ENCODE results near the gene MOB1A. TPM values are rescaled to one million over a fixed set of nuclear protein-coding genes. Genes with fewer than 3 reads are reported as not detected.

Gene MOB1A
- total and polyA plus RNA-seq, 10 of the 15 experiments (the other 5 are each of a cell fraction or from before 2014, with no cell fraction given) = 41.2 to 232 (median 172) TPM

- TF ChIP-seq BCLAF1 (IDR thresholded peaks at IDR 0.05) = no peak
- TF ChIP-seq CBX3 (IDR thresholded peaks at IDR 0.05; ENCODE audit: borderline replicate concordance, low read depth) = no peak
- TF ChIP-seq RUNX3 (IDR thresholded peaks at IDR 0.05; ENCODE audit: low read length) = peak; percentile 67
- TF ChIP-seq USF2 (IDR thresholded peaks at IDR 0.05; ENCODE audit: borderline replicate concordance, low read depth, low read length) = no peak
- no peak for TF ChIP-seq MTA3 (IDR thresholded peaks at IDR 0.05; ENCODE audit: borderline replicate concordance, low read length)
- TF ChIP-seq RELB (IDR thresholded peaks at IDR 0.05; ENCODE audit: low read depth) = peak; percentile 86
- no peak for TF ChIP-seq PAX5 (IDR thresholded peaks at IDR 0.05; ENCODE audit: borderline replicate concordance, low read depth, low read length)
- no peak for TF ChIP-seq PRDM15 (CRISPR knock-in tag; IDR thresholded peaks at IDR 0.05)
- TF ChIP-seq RBBP5 (conservative IDR thresholded peaks at IDR 0.05) = no peak
- TF ChIP-seq EP300 (IDR thresholded peaks at IDR 0.05; ENCODE audit: borderline replicate concordance in 1 of 2, control insufficient read depth in 1 of 2, low read depth in 2 of 2, low read length in 2 of 2) = peak in 1 of 2 experiments; percentile 41; a peak in 1 of 4 replicates
- TF ChIP-seq SMC3 (IDR thresholded peaks at IDR 0.05; ENCODE audit: borderline replicate concordance, low read length) = no peak
- TF ChIP-seq CEBPB (IDR thresholded peaks at IDR 0.05; ENCODE audit: borderline replicate concordance in 1 of 2, low read depth in 2 of 2, low read length in 2 of 2) = no peak
- TF ChIP-seq ZBTB40 (IDR thresholded peaks at IDR 0.05; ENCODE audit: borderline replicate concordance) = no peak
Measured at GRCh38 chr2:74168739-74169138, 9.9 kb downstream of the MOB1A start (continued).

All from GM12878 (cell line).